Esophagus squamous epithelium (tissue), 5 donors: Measurements from ENCODE around the gene PCDHGA7. TPM values are rescaled to one million over a fixed set of nuclear protein-coding genes. Genes with fewer than 3 reads are reported as not detected.
"Not testable (repeated sequence)": the region's sequence is repeated elsewhere in the genome, so short reads cannot be mapped to it uniquely, and the experiment has no call there.

ENCODE experiments used
- DNase-seq: peaks from one replicate; lab custom pipeline; 2025; lab: John Stamatoyannopoulos, UW
- H3K27ac ChIP-seq, 4 donors: fragments of 200-600 bp; sonication (generic); one replicate each; pipeline ENCODE4 v1.5.1; 2016 to 2019; ENCODE audit warnings: mild to moderate bottlenecking in 1 of 4
- H3K27me3 ChIP-seq, 4 donors: fragments of 200-600 bp; sonication (generic); 1 replicate in 3 of 4; 2 replicates in 1 of 4; pipeline versions ENCODE4 v1.5.1 to v1.6.0; 2017 to 2021; ENCODE audit warnings: antibody characterized with exemption in 1 of 4
- H3K36me3 ChIP-seq, 3 donors: fragments of 200-600 bp; sonication (generic); one replicate each; pipeline ENCODE4 v1.5.1; 2016 to 2019
- H3K4me1 ChIP-seq, 3 donors: fragments of 200-600 bp; sonication (generic); one replicate each; pipeline ENCODE4 v1.5.1; 2017 to 2019
- H3K4me3 ChIP-seq, 4 donors: fragments of 200-600 bp; sonication (generic); 1 replicate in 3 of 4; 2 replicates in 1 of 4; pipeline ENCODE4 v1.5.1; 2016 to 2019; ENCODE audit warnings: mild to moderate bottlenecking in 2 of 4, moderate library complexity in 1 of 4
- H3K9me3 ChIP-seq, 3 donors: fragments of 200-600 bp; sonication (generic); one replicate each; pipeline ENCODE4 v1.5.1; 2016 to 2019
- CTCF ChIP-seq, 6 experiments: fragments of 450-650 bp in 4 of 6; fragments of 200-600 bp in 2 of 6; sonication (generic) in 2 of 6; IDR thresholded peaks; one replicate each; pipeline ENCODE4 v1.5.1; 2016 to 2019; ENCODE audit warnings: antibody characterized with exemption in 6 of 6, mild to moderate bottlenecking in 4 of 6, moderate library complexity in 4 of 6
- POLR2A ChIP-seq, 4 donors: fragments of 450-650 bp; IDR thresholded peaks; one replicate each; pipeline ENCODE4 v1.6.1; 2017; ENCODE audit warnings: antibody characterized with exemption in 4 of 4, mild to moderate bottlenecking in 4 of 4, moderate library complexity in 3 of 4
- WGBS, 2 donors: methylation state at CpG; one replicate each; pipeline ENCODE4 v1.1.5; 2018; 5-methylcytosine and 5-hydroxymethylcytosine counted together
- intact Hi-C: fragments of 100-400 bp; cut with DNase I; formaldehyde crosslinking; loops from one replicate; pipeline ENCODE4 v1.15.0; 2022
- total RNA-seq, 4 donors: library from RNA; depleted of rRNA; stranded (reverse); fragments of >200 nt; gene quantifications; one replicate each; pipeline ENCODE4 v1.1.0, GENCODE V29; 2016
- donor health status: DM: yes; HTN: yes; CAD: no.

PCDHGA7 gene
- total RNA-seq, 4 donors from 2014 or later = 0.32 to 3.2 (median 2.5) TPM

- WGBS, 2 donors = 33 to 53% methylated on average over 13 to 18 of the region's 22 CpGs
- Histone ChIP-seq H3K27me3 (peaks cover 0 to 46% (median 0%) of the 10 kb centered on the region in 4 donors), H3K36me3 (no peaks in the 10 kb centered on the region), H3K27ac (no peak overlapping the region), H3K9me3 (peaks cover 15 to 97% (median 90%) of the 10 kb centered on the region in 3 donors), H3K4me1 (peaks cover 0 to 3% (median 0%) of the 10 kb centered on the region in 3 donors), H3K4me3 (peak overlapping the region in 3 of 4 donors; percentile 13 to 53 (median 35))
- intact Hi-C loops = no loop called here
- no peak for DNase-seq
- TF ChIP-seq CTCF (IDR thresholded peaks at IDR 0.05) (no peak), POLR2A (IDR thresholded peaks at IDR 0.05) (no peak)
Measured at GRCh38 chr5:141403387-141403786, 20.8 kb downstream of the PCDHGA7 start.

GRCh38 chr5:141407790-141408505 lies 25.4 kb downstream of the PCDHGA7 start, which contains the start of gene PCDHGB6:
Gene PCDHGB6 (plus strand): TSS chr5:141408021. CDS start chr5:141408203, 182 bp downstream.
- DNase-seq, H3K36me3 ChIP-seq, H3K27ac ChIP-seq, H3K4me1 ChIP-seq, intact Hi-C loops: not testable (repeated sequence)
- Histone ChIP-seq H3K4me3 (peak within 1 kb of the TSS in 3 of 4 donors; percentile 28 to 55 (median 37)), H3K9me3 (peaks cover 4 to 96% (median 84%) of the 10 kb centered on the region in 3 donors), H3K27me3 (peaks cover 0 to 43% (median 0%) of the 10 kb centered on the region in 4 donors)
- 25 to 31% methylated on average over 32 to 36 of the region's 51 CpGs for WGBS, 2 donors
- peak in 5 of 6 experiments; percentile 18 to 53 (median 34) for TF ChIP-seq CTCF (IDR thresholded peaks at IDR 0.05)

GRCh38 chr5:141409598-141410306 lies 27.2 kb downstream of the PCDHGA7 start:
- peaks cover 0 to 49% (median 0%) of the 10 kb centered on the region in 4 donors for H3K27me3 ChIP-seq
- peaks cover 4 to 96% (median 84%) of the 10 kb centered on the region in 3 donors for H3K9me3 ChIP-seq
- no peak overlapping the region for H3K27ac ChIP-seq
- H3K4me1 ChIP-seq = peaks cover 0 to 4% (median 0%) of the 10 kb centered on the region in 3 donors
- whole genome bisulfite sequencing, 2 donors = 23 to 64% methylated on average over 5 to 11 of the region's 64 CpGs
- intact Hi-C loops = loop anchor here (10.0 kb wide), 2 partner anchors 115 to 145 kb away; no protein-coding TSS in a partner anchor
- TF ChIP-seq POLR2A (IDR thresholded peaks at IDR 0.05) = no peak
- TF ChIP-seq CTCF (IDR thresholded peaks at IDR 0.05) = no peak
- H3K4me3 ChIP-seq = peak overlapping the region in 1 of 4 donors; percentile 12
- H3K36me3 ChIP-seq = peaks cover 0 to 8% (median 0%) of the 10 kb centered on the region in 3 donors
- DNase-seq = no peak

- Histone ChIP-seq H3K9me3 (peaks cover 4 to 96% (median 84%) of the 10 kb centered on the region in 3 donors), H3K27ac (no peak overlapping the region), H3K27me3 (peaks cover 0 to 51% (median 0%) of the 10 kb centered on the region in 4 donors), H3K4me3 (peak overlapping the region in 1 of 4 donors; percentile 20), H3K4me1 (peaks cover 0 to 4% (median 0%) of the 10 kb centered on the region in 3 donors), H3K36me3 (peaks cover 0 to 8% (median 0%) of the 10 kb centered on the region in 3 donors)
- TF ChIP-seq POLR2A (IDR thresholded peaks at IDR 0.05) (no peak), CTCF (IDR thresholded peaks at IDR 0.05) (no peak)
- no peak for DNase-seq
- intact Hi-C loops = loop anchor here (10.0 kb wide), 2 partner anchors 113 to 143 kb away; no protein-coding TSS in a partner anchor
- 54 to 66% methylated on average over 3 of the region's 3 CpGs for WGBS, 2 donors
Measured at GRCh38 chr5:141411575-141411974, 29.0 kb downstream of the PCDHGA7 start.
